ENCODE data around the gene SUPT20HL1.

SUPT20HL1 gene

DNA sequence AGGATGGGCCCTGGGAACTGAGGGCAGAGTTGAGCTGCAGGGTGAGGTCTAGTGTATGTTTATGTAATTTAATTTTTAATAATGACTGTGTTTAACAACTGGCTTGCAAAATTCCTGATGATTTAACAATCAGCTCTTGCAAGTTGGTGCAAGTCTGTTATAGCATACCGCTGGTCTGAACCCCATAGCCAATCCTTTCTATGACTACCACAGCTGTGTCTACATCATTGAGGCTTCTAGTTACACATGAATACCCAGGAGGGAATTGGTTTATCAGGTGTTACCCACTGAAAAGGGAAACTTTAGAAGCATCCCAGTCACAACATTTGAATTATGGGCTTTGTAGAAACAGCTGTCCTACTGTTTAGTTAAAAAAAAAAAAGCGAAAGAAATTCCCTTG is 38.3 kb downstream of the SUPT20HL1 start:
- TF ChIP-seq, protein P1, sequence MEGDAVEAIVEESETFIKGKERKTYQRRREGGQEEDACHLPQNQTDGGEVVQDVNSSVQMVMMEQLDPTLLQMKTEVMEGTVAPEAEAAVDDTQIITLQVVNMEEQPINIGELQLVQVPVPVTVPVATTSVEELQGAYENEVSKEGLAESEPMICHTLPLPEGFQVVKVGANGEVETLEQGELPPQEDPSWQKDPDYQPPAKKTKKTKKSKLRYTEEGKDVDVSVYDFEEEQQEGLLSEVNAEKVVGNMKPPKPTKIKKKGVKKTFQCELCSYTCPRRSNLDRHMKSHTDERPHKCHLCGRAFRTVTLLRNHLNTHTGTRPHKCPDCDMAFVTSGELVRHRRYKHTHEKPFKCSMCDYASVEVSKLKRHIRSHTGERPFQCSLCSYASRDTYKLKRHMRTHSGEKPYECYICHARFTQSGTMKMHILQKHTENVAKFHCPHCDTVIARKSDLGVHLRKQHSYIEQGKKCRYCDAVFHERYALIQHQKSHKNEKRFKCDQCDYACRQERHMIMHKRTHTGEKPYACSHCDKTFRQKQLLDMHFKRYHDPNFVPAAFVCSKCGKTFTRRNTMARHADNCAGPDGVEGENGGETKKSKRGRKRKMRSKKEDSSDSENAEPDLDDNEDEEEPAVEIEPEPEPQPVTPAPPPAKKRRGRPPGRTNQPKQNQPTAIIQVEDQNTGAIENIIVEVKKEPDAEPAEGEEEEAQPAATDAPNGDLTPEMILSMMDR (IDR thresholded peaks at IDR 0.05; ENCODE audit: low read depth, low read length, missing control alignments) = no peak
- Histone ChIP-seq H3K4me3 (ENCODE audit: low read depth, low read length) (no peak overlapping the region), H3K36me3 (replicated peaks) (no peaks in the 10 kb centered on the region), H3K27ac (no peak overlapping the region), H3K27me3 (replicated peaks) (no peaks in the 10 kb centered on the region)
- in situ Hi-C loops (cut with HindIII; ENCODE audit: low pct_ligation_motif_present, low sequenced_read_pairs) = no loop called here
- no peak for DNase-seq

DNA sequence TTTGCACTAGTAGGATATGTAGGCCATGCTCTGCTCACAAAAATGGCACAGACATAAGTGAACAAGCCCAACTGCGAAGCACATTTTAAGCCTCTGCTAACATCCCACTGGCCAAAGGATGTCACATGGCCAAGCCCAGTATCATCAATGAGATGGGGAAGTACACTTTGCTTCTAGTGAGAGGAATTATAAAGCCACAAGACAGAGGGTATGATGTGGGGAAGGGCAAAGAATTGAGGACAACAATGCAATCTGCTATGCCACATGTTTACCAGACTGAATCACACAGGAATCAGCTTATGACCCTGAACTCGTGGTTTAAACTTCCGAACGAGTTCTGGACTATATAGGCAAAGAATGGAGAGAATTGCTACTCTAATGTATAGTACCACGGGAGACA is 39.1 kb downstream of the SUPT20HL1 start:
- H3K27me3 ChIP-seq (replicated peaks) = no peaks in the 10 kb centered on the region
- no peak overlapping the region for H3K4me3 ChIP-seq (ENCODE audit: low read depth, low read length)
- in situ Hi-C loops (cut with HindIII; ENCODE audit: low pct_ligation_motif_present, low sequenced_read_pairs) = no loop called here
- H3K36me3 ChIP-seq (replicated peaks) = no peaks in the 10 kb centered on the region
- no peak overlapping the region for H3K27ac ChIP-seq
- TF ChIP-seq, protein P1 (IDR thresholded peaks at IDR 0.05; ENCODE audit: low read depth, low read length, missing control alignments) = no peak
- DNase-seq = no peak

DNA sequence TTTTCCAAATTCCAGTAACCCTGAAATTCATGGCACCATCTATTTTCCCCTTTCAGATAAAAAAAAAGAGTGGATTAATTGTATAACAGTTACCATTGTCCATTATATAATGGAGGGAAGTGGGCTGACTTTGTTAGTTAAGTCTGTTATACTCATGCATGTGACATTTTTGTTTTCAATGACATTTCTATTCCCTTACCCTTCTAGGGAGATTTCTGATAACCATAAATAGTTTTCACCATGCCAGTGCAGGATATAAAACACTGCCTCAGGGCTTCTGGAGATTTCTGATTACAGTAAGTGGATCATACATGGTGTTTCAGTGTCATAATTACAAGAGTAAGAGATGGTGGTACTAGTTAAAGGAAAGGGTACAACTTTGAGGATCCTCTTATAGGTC is 45.5 kb downstream of the SUPT20HL1 start:
- no peak for DNase-seq
- H3K4me3 ChIP-seq (ENCODE audit: low read depth, low read length) = no peak overlapping the region
- no peak overlapping the region for H3K27ac ChIP-seq
- TF ChIP-seq, protein P1 (IDR thresholded peaks at IDR 0.05; ENCODE audit: low read depth, low read length, missing control alignments) = no peak
- in situ Hi-C loops (cut with HindIII; ENCODE audit: low pct_ligation_motif_present, low sequenced_read_pairs) = no loop called here
- no peaks in the 10 kb centered on the region for H3K36me3 ChIP-seq (replicated peaks)
- H3K27me3 ChIP-seq (replicated peaks) = no peaks in the 10 kb centered on the region
